Measurements from ENCODE around the gene TGFB1I1. TPM values are rescaled to one million over a fixed set of nuclear protein-coding genes. Genes with fewer than 3 reads are reported as not detected.

TGFB1I1 gene
- total and polyA plus RNA-seq, 2 of the 4 experiments (the other 2 are of a cell fraction) = 24.9 to 128 TPM

- Histone ChIP-seq H3K9me1 (ENCODE audit: insufficient read depth, low read length) (no peaks in the 10 kb centered on the region; the same call in 1 of the 2 replicates), H4K5ac (ENCODE audit: low read depth, low read length) (no peak overlapping the region), H3K4me3 (ENCODE audit: insufficient read depth, low read depth, low read length) (peak overlapping the region; percentile 40), H2AFZ (replicated peaks; ENCODE audit: low read length, poor library complexity) (peak overlapping the region; percentile 87), H2AK9ac (replicated peaks; ENCODE audit: low read depth, low read length, poor library complexity) (peak overlapping the region; percentile 79), H3K27ac (ENCODE audit: insufficient read depth, low read length) (no peak overlapping the region), H4K91ac (ENCODE audit: insufficient read depth, low read depth, low read length) (no peak overlapping the region), H2BK15ac (ENCODE audit: low read depth, low read length) (no peak overlapping the region), H2BK120ac (ENCODE audit: low read depth, low read length) (no peak overlapping the region), H3K79me1 (ENCODE audit: low read depth in 1 of 2, low read length in 2 of 2) (no peaks in the 10 kb centered on the region), H4K20me1 (ENCODE audit: insufficient read depth, low read length) (peaks cover 3% of the 10 kb centered on the region; the same call in 1 of the 2 replicates), H3K4me2 (ENCODE audit: low read depth, low read length) (peak overlapping the region; percentile 89), H3K56ac (ENCODE audit: extremely low read depth, insufficient read depth, low read length) (no peak overlapping the region), H3K14ac (replicated peaks; ENCODE audit: low read depth, low read length) (no peak overlapping the region), H3K4ac (ENCODE audit: low read depth, low read length) (no peak overlapping the region; the same call in 1 of the 2 replicates), H2BK5ac (ENCODE audit: low read depth, low read length, poor library complexity, severe bottlenecking) (no peak overlapping the region), H3K27me3 (ENCODE audit: control insufficient read depth, insufficient read depth, low read length) (peaks cover 7% of the 10 kb centered on the region; the same call in 1 of the 2 replicates), H3K23ac (ENCODE audit: low read depth, low read length) (no peak overlapping the region), H3K36me3 (ENCODE audit: control insufficient read depth, insufficient read depth, low read length) (peaks cover 24% of the 10 kb centered on the region), H4K8ac (ENCODE audit: low read depth in 2 of 2, low read length in 2 of 2) (no peak overlapping the region), H2BK20ac (ENCODE audit: low read depth, low read length) (no peak overlapping the region), H2AK5ac (ENCODE audit: low read depth, low read length) (0 out of 2 replicates have a peak overlapping the region, but pooled peaks have one; percentile 4), H3K18ac (ENCODE audit: low read depth, low read length) (no peak overlapping the region), H3K9ac (ENCODE audit: low read depth, low read length) (no peak overlapping the region), H3K9me3 (ENCODE audit: control insufficient read depth, insufficient read depth, low read length) (no peaks in the 10 kb centered on the region), H3K4me1 (ENCODE audit: control insufficient read depth, insufficient read depth, low read length) (peaks cover 6% of the 10 kb centered on the region; the same call in 1 of the 2 replicates)
- ChIA-PET POLR2A (ENCODE audit: unreplicated experiment) (no interaction called here), CTCF (no interaction called here)
- dilution Hi-C loops (cut with HindIII; ENCODE audit: low sequenced_read_pairs, unreplicated experiment) = no loop called here
- DNase-seq (peak; percentile 28), ATAC-seq (ENCODE audit: low read depth) (peak; percentile 75)
- 4% methylated on average over 23 of the region's 60 CpGs; no CpG with 5 or more reads in 1 of the 2 experiments for WGBS, 2 experiments (ENCODE audit: extremely low coverage in 2 of 2, insufficient read length in 1 of 2)
- intact Hi-C loops (cut with micrococcal nuclease) = no loop called here
- no TSS peak for BruUV-seq (replicated peaks)
- in situ Hi-C loops (cut with MboI; ENCODE audit: low sequenced_read_pairs) = no loop called here
- TF ChIP-seq POLR2A (IDR thresholded peaks at IDR 0.05; ENCODE audit: low read depth, low read length) = no peak
- TF ChIP-seq RAD21 (IDR thresholded peaks at IDR 0.05; ENCODE audit: low read length) = no peak
- TF ChIP-seq MXI1 (IDR thresholded peaks at IDR 0.05; ENCODE audit: borderline replicate concordance, low read depth, low read length) = no peak
- no peak for TF ChIP-seq RCOR1 (IDR thresholded peaks at IDR 0.05; ENCODE audit: insufficient replicate concordance, low read length)
- TF ChIP-seq USF2 (IDR thresholded peaks at IDR 0.05; ENCODE audit: low read depth, low read length) = no peak
- TF ChIP-seq SMC3 (IDR thresholded peaks at IDR 0.05; ENCODE audit: low read depth, low read length) = no peak
- no peak for TF ChIP-seq RFX5 (IDR thresholded peaks at IDR 0.05; ENCODE audit: low read depth, low read length)
- no peak for TF ChIP-seq NFE2L2 (IDR thresholded peaks at IDR 0.05; ENCODE audit: low read depth, low read length)
- TF ChIP-seq BHLHE40 (IDR thresholded peaks at IDR 0.05; ENCODE audit: low read depth, low read length) = no peak
- TF ChIP-seq CHD1 (IDR thresholded peaks at IDR 0.05; ENCODE audit: low read depth, low read length) = no peak
- no peak for TF ChIP-seq CTCF (conservative IDR thresholded peaks at IDR 0.05; ENCODE audit: low read depth, low read length)
- no peak for TF ChIP-seq MAFK (IDR thresholded peaks at IDR 0.05; ENCODE audit: low read depth, low read length)
- no peak for TF ChIP-seq CEBPB (IDR thresholded peaks at IDR 0.05; ENCODE audit: low read depth, low read length)
- TF ChIP-seq ELK1 (IDR thresholded peaks at IDR 0.05; ENCODE audit: borderline replicate concordance, low read depth, low read length) = no peak
- no peak for TF ChIP-seq FOS (IDR thresholded peaks at IDR 0.05; ENCODE audit: low read depth, low read length)
Measured at GRCh38 chr16:31487720-31488467, 15.9 kb downstream of the TGFB1I1 start.
